BLaER1 treated with 17β-estradiol and CSF1 and Interleukin-3, amounts not matched to agents 10 nM and 100 nM (cell line): ENCODE measurements around the gene ERCC3.
"Not testable (repeated sequence)": the region's sequence is repeated elsewhere in the genome, so short reads cannot be mapped to it uniquely, and the experiment has no call there.

Experiments
- H3K27ac ChIP-seq, 11 experiments: shearing (Covaris generic); formaldehyde crosslinking; 2 replicates each; pipeline ENCODE4 v1.8.1; 2022
- H3K27me3 ChIP-seq, 11 experiments: shearing (Covaris generic); formaldehyde crosslinking; 2 replicates each; pipeline ENCODE4 v1.8.1; 2022
- H3K36me3 ChIP-seq, 11 experiments: shearing (Covaris generic); formaldehyde crosslinking; 2 replicates each; pipeline ENCODE4 v1.8.1; 2022
- H3K4me1 ChIP-seq, 10 experiments: shearing (Covaris generic); formaldehyde crosslinking; 2 replicates each; pipeline ENCODE4 v1.8.1; 2022
- H3K4me2 ChIP-seq, 11 experiments: shearing (Covaris generic); formaldehyde crosslinking; 2 replicates each; pipeline ENCODE4 v1.8.1; 2022
- H3K4me3 ChIP-seq, 10 experiments: shearing (Covaris generic); formaldehyde crosslinking; 2 replicates each; pipeline ENCODE4 v1.8.1; 2022
- H3K9ac ChIP-seq, 11 experiments: shearing (Covaris generic); formaldehyde crosslinking; 2 replicates each; pipeline ENCODE4 v1.8.1; 2022
- H3K9me3 ChIP-seq, 11 experiments: shearing (Covaris generic); formaldehyde crosslinking; replicated peaks in 1 of 11; 2 replicates each; pipeline ENCODE4 v1.8.1; 2022
- H4K20me1 ChIP-seq, 11 experiments: shearing (Covaris generic); formaldehyde crosslinking; 2 replicates each; pipeline ENCODE4 v1.8.1; 2022
- Cebpa-rat ChIP-seq, 11 experiments: shearing (Covaris generic); IDR thresholded peaks; 2 replicates each; pipeline ENCODE4 v1.8.1; 2022

Gene ERCC3

GRCh38 chr2:127239395-127239794 lies 54.5 kb downstream of the ERCC3 start:
- Histone ChIP-seq H3K4me2 (no peak overlapping the region), H3K9me3 (peaks cover 52 to 73% (median 65%) of the 10 kb centered on the region in 11 experiments), H3K36me3 (peaks cover 0 to 18% (median 7%) of the 10 kb centered on the region in 11 experiments; a peak in 8 of 22 replicates), H3K27ac (no peak overlapping the region), H3K4me1 (no peaks in the 10 kb centered on the region), H3K27me3 (no peaks in the 10 kb centered on the region), H3K9ac (no peak overlapping the region), H4K20me1 (no peaks in the 10 kb centered on the region), H3K4me3 (no peak overlapping the region)
- TF ChIP-seq Cebpa-rat (IDR thresholded peaks at IDR 0.05), result no peak

- not testable (repeated sequence) for H3K4me3 ChIP-seq, H3K4me1 ChIP-seq, H4K20me1 ChIP-seq, H3K4me2 ChIP-seq, H3K9ac ChIP-seq, H3K27ac ChIP-seq, H3K27me3 ChIP-seq
- peaks cover 0 to 18% (median 7%) of the 10 kb centered on the region in 11 experiments; a peak in 8 of 22 replicates for H3K36me3 ChIP-seq
- H3K9me3 ChIP-seq, result peaks cover 59 to 84% (median 76%) of the 10 kb centered on the region in 11 experiments
Measured at GRCh38 chr2:127237768-127238167, 56.2 kb downstream of the ERCC3 start.

- Histone ChIP-seq H3K9me3 (peaks cover 39 to 67% (median 55%) of the 10 kb centered on the region in 11 experiments), H3K4me2 (no peak overlapping the region), H3K4me1 (no peaks in the 10 kb centered on the region), H3K27me3 (no peaks in the 10 kb centered on the region), H3K36me3 (peaks cover 0 to 7% (median 0%) of the 10 kb centered on the region in 11 experiments; a peak in 3 of 22 replicates), H3K4me3 (no peak overlapping the region), H3K27ac (no peak overlapping the region), H4K20me1 (no peaks in the 10 kb centered on the region), H3K9ac (no peak overlapping the region)
- no peak for TF ChIP-seq Cebpa-rat (IDR thresholded peaks at IDR 0.05)
Measured at GRCh38 chr2:127235082-127235702, 58.8 kb downstream of the ERCC3 start.

GRCh38 chr2:127233710-127234109 lies 60.2 kb downstream of the ERCC3 start:
- Histone ChIP-seq H3K4me3 (no peak overlapping the region), H3K27ac (no peak overlapping the region), H3K27me3 (no peaks in the 10 kb centered on the region), H3K9ac (no peak overlapping the region), H3K9me3 (peaks cover 27 to 61% (median 45%) of the 10 kb centered on the region in 11 experiments), H3K4me2 (no peak overlapping the region), H3K4me1 (no peaks in the 10 kb centered on the region), H3K36me3 (peaks cover 0 to 7% (median 0%) of the 10 kb centered on the region in 11 experiments; a peak in 3 of 22 replicates), H4K20me1 (no peaks in the 10 kb centered on the region)
- no peak for TF ChIP-seq Cebpa-rat (IDR thresholded peaks at IDR 0.05)

- Histone ChIP-seq H4K20me1 (no peaks in the 10 kb centered on the region), H3K4me1 (no peaks in the 10 kb centered on the region), H3K9ac (no peak overlapping the region), H3K4me3 (no peak overlapping the region), H3K27me3 (no peaks in the 10 kb centered on the region), H3K27ac (no peak overlapping the region), H3K36me3 (no peaks in the 10 kb centered on the region), H3K4me2 (no peak overlapping the region), H3K9me3 (peaks cover 14 to 58% (median 35%) of the 10 kb centered on the region in 11 experiments)
- no peak for TF ChIP-seq Cebpa-rat (IDR thresholded peaks at IDR 0.05)
Measured at GRCh38 chr2:127231130-127231865, 62.6 kb downstream of the ERCC3 start.

- Histone ChIP-seq H3K4me3 (no peak overlapping the region), H3K4me1 (no peaks in the 10 kb centered on the region), H3K4me2 (no peak overlapping the region), H3K9ac (no peak overlapping the region), H3K27me3 (no peaks in the 10 kb centered on the region), H3K36me3 (no peaks in the 10 kb centered on the region), H4K20me1 (no peaks in the 10 kb centered on the region), H3K9me3 (peaks cover 14 to 48% (median 25%) of the 10 kb centered on the region in 11 experiments), H3K27ac (no peak overlapping the region)
- TF ChIP-seq Cebpa-rat (IDR thresholded peaks at IDR 0.05), result no peak
Measured at GRCh38 chr2:127229555-127229954, 64.4 kb downstream of the ERCC3 start.

- no peak overlapping the region for H3K27ac ChIP-seq
- peaks cover 6 to 36% (median 12%) of the 10 kb centered on the region in 11 experiments; a peak in 18 of 22 replicates for H3K9me3 ChIP-seq
- H3K4me1 ChIP-seq, result no peaks in the 10 kb centered on the region
- TF ChIP-seq Cebpa-rat (IDR thresholded peaks at IDR 0.05), result no peak
- H4K20me1 ChIP-seq, result no peaks in the 10 kb centered on the region
- H3K36me3 ChIP-seq, result no peaks in the 10 kb centered on the region
- no peak overlapping the region for H3K4me3 ChIP-seq
- H3K27me3 ChIP-seq, result no peaks in the 10 kb centered on the region; a peak in 1 of 22 replicates
- H3K9ac ChIP-seq, result no peak overlapping the region
- no peak overlapping the region for H3K4me2 ChIP-seq
Measured at GRCh38 chr2:127228102-127228501, 65.8 kb downstream of the ERCC3 start.

GRCh38 chr2:127227264-127227660 lies 66.7 kb downstream of the ERCC3 start:
- H3K9ac ChIP-seq, result not testable (repeated sequence)

GRCh38 chr2:127226520-127227263 lies 67.3 kb downstream of the ERCC3 start:
- H3K9me3 ChIP-seq, result peaks cover 6 to 36% (median 12%) of the 10 kb centered on the region in 11 experiments; a peak in 18 of 22 replicates
- H3K27ac ChIP-seq, result no peak overlapping the region
- no peak overlapping the region for H3K9ac ChIP-seq
- no peaks in the 10 kb centered on the region for H3K36me3 ChIP-seq
- H3K27me3 ChIP-seq, result peaks cover 0 to 10% (median 4%) of the 10 kb centered on the region in 11 experiments; a peak in 8 of 22 replicates
- H3K4me2 ChIP-seq, result no peak overlapping the region
- no peak overlapping the region for H3K4me3 ChIP-seq
- no peaks in the 10 kb centered on the region for H3K4me1 ChIP-seq
- H4K20me1 ChIP-seq, result no peaks in the 10 kb centered on the region
- TF ChIP-seq Cebpa-rat (IDR thresholded peaks at IDR 0.05), result no peak

More at GRCh38 chr2:127227264-127227660, 66.7 kb downstream of the ERCC3 start:
- H3K9me3 ChIP-seq, result peaks cover 6 to 36% (median 12%) of the 10 kb centered on the region in 11 experiments; a peak in 18 of 22 replicates
- not testable (repeated sequence) for H3K36me3 ChIP-seq, H3K27me3 ChIP-seq, H3K4me3 ChIP-seq, H3K4me1 ChIP-seq, H4K20me1 ChIP-seq, H3K27ac ChIP-seq, H3K4me2 ChIP-seq
